Choroid plexus epithelial cell (primary cell): ENCODE results near the gene UNC5B.
"Not testable (repeated sequence)": the region's sequence is repeated elsewhere in the genome, so short reads cannot be mapped to it uniquely, and the experiment has no call there.

Source experiments
- DNase-seq: peaks from one replicate; pipeline ENCODE4 v3.0.0-alpha.2; 2010; ENCODE audit warnings: low read depth
- H3K4me3 ChIP-seq: 2 replicates; pipeline ENCODE4 v1.5.1; 2011; ENCODE audit warnings: low read depth, mild to moderate bottlenecking, control low read depth, low read length, moderate library complexity
- TF ChIP-seq, protein P1 (sequence below): conservative IDR thresholded peaks from 2 replicates; pipeline ENCODE4 v1.5.1; 2011; ENCODE audit warnings: low read depth, mild to moderate bottlenecking, control low read depth, inconsistent platforms, low read length, moderate library complexity

Gene UNC5B

DNA sequence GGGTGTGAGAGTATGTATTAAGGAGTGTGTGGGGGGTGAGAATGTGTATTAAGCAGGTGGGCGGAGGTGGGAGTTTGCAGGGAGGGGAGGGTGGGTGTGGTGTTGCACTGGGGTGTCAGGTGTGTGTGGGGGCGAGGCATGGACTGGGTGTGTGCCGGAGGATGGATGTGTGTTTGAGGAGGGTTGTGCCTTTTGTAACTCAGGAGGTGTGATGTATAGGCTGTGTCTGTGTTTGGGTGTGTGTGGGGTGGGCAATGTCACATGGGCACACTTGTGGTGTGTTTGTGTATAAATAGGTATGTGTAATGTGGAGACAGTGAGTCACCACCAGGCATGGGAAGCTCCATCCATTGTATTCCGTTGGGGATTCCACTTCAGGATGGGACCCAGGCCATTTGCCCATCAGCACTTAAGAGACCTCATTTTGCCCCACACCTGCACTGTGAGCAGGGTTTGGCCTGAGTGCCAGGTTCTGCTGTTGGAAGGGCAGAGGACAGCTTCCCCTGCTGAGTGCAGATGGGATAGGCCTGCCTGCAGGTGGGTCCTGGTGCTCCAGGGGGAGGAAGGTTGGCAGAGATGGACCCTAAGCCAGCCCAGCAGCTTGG, 5.8 kb downstream of the UNC5B start:
- TF ChIP-seq, protein P1, sequence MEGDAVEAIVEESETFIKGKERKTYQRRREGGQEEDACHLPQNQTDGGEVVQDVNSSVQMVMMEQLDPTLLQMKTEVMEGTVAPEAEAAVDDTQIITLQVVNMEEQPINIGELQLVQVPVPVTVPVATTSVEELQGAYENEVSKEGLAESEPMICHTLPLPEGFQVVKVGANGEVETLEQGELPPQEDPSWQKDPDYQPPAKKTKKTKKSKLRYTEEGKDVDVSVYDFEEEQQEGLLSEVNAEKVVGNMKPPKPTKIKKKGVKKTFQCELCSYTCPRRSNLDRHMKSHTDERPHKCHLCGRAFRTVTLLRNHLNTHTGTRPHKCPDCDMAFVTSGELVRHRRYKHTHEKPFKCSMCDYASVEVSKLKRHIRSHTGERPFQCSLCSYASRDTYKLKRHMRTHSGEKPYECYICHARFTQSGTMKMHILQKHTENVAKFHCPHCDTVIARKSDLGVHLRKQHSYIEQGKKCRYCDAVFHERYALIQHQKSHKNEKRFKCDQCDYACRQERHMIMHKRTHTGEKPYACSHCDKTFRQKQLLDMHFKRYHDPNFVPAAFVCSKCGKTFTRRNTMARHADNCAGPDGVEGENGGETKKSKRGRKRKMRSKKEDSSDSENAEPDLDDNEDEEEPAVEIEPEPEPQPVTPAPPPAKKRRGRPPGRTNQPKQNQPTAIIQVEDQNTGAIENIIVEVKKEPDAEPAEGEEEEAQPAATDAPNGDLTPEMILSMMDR, result no peak
- no peak for DNase-seq
- H3K4me3 ChIP-seq, result peak overlapping the region; percentile 64

DNA sequence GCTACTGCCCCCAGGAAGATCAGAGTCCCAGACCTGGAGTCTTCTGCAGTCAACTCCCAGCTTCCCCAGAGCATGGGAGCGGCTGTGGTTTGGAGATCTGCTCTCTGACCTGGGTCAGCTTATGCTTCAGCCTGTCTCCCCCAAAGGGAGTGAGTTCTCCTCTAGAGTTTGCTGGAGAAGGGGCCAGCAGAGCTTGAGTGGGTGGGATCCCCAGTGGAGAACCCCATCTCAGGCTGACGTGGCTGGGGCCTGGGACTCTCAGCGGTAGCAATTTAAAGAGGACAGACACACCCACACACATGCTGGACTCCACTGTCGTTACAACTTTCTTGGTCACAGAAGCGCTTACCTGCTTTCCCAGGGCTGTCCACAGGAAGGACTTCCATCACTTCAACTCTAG, 6.3 kb downstream of the UNC5B start:
- no peak for DNase-seq
- H3K4me3 ChIP-seq, result no peak overlapping the region
- TF ChIP-seq, protein P1, result no peak

DNA sequence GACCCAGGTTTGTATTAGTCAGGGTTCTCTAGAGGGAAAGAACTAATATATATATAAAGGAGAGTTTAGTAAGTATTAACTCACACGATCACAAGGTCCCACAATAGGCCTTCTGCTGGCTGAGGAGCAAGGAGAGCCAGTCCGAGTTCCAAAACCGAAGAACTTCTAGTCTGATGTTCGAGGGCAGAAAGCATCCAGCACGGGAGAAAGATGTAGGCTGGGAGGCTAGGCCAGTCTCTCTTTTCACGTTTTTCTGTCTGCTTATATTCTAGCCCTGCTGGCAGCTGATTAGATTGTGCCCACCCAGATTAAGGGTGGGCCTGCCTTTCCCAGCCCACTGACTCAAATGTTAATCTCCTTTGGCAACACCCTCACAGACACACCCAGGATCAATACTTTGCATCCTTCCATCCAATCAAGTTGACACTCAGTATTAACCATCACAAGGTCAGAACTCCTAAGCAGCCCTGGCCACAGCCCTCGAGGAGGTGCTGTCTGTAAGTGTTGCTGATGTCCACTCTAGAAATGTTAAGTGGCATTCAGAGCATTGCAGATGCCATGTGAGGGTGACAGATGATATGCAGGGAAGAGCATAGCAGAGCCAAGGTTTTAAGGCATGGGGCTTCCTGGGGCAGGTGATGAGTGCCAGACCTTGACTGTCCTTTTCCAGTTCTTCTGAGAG, 7.0 kb downstream of the UNC5B start:
- not testable (repeated sequence) for DNase-seq

DNA sequence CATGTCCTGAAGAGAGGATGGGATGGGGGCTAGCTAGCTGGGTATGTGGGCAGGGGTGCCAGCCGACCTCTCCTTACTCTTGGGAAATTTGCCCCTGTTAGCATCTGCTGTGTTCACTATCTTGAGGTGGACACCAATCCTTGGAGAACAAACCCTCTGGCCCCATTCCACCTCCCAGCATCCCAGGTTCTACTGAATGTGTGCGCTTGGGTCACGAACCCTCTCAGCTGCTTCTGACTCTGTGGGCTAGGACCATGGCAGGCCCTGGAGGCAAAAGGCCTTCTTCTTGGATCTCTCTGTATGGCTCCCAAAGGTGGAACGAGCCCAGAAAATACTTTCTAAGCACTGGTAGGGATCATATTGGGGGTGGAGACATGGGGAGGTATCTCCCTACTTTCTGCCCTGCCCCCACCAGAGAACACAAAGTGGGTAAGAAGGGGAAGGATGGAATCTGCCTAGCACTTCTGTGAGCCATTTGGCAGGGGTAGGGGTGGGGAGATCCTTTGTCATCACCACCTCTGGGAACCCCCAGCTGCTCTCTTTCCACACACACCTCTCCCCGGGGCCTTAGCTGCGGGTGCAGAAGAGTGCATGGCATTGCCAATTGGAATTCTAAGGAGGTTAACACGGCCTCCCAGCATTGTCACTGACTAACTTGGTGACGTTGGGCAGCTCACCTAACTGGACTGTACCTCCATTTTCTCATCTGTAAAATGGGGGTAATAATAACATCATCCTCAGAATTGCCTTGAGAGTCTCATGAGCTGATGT, 7.7 kb downstream of the UNC5B start:
- no peak for DNase-seq
- TF ChIP-seq, protein P1, result no peak
- no peak overlapping the region for H3K4me3 ChIP-seq

More for the DNA sequence above, 7.0 kb downstream of the UNC5B start:
- H3K4me3 ChIP-seq, result not testable (repeated sequence)

DNA sequence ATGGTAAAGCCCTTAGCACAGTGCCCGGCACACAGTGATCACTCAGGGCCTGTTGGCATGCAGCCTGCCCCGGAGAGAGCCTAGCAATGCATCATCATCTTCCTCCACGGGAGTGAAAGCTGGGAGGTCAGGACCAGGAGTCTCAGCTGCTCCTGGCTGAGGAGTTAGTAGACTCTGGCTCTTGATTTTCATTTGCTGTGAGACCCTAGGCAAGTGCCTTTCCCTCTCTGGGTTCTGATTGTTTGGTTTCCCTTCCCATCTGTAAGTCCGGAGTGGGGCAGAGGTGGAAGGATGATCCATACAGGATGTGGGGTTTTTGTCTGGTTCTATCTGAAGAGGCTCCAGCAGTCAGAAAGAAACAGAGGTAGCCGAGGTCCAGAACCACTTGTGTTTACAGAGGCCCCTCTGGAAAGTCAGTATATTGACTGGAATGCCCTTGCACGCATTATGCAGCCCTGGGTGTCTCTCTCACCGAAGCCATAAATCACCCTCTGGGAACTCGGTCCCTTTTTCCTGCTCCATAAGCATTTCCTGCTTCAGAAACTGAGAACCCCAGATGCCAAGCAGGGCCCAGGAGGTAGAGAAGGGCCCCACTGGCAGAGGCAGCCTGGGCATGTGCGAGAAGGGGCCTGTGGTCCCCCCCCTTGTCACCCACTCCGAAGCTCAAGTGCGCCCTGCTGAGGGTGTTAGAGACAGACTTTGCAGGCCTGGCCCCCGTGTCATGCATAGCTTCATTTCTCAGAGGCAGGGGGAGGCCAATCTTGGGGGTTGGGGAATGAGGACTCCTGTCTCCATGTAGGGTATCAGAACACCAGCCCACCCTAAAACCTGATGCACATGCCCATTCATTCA, 8.5 kb downstream of the UNC5B start:
- H3K4me3 ChIP-seq, result no peak overlapping the region
- TF ChIP-seq, protein P1, result no peak
- DNase-seq, result no peak

DNA sequence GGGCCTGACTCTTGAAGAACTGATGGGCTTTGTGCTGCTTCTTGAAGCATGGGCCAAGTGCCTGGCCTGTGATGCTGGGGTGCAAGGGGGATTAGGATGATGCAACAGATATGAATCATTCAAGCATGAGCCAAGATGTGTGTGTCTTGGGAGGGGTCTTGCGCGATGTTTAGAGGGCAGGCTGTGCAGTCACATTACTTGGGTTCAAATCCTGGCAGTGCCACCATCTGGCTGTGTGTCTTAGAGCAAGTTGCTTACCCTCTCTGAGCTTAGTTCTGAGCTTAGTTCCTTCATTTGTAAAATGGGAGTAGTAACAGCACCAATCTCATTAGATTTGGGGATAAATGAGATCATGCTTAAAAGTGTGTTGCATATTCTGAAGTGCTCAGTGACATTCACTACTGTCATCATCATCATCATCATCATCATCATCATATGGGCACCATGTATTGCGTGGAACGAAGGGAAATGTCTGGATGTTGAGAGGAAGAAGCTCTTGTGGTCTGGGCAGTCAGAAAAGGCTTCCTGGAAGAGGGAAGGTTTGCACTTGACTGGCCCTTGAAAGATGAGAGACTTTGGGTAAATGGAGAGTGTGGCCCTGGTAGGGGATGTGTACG, 9.3 kb downstream of the UNC5B start:
- TF ChIP-seq, protein P1, result no peak
- DNase-seq, result no peak
- H3K4me3 ChIP-seq, result no peak overlapping the region
